ENCODE results near the gene PDXDC1. TPM values are rescaled to one million over a fixed set of nuclear protein-coding genes. Genes with fewer than 3 reads are reported as not detected.
"Not testable (repeated sequence)": the region's sequence is repeated elsewhere in the genome, so short reads cannot be mapped to it uniquely, and the experiment has no call there.

PDXDC1 gene
- polyA plus RNA-seq, 1 experiment, result 68.6 TPM

DNA sequence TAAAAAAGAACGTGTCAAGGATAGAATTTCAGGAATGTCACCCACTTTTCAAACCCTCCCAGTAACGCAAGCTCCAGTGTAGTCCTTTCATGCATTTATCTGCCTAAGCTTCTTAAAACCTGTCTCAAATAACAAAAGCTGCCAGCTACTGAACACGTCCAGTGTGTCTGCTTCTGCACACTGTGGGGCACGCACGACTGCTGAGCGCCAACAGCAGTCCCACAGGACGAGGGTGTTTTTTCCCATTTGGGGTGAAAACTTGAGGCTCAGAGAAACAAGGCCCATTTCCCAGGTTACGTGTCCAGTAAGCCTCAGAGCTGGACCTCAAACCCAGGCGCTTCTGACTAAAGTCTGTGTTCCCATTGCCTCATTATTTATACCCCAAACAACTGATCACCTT is 63.9 kb downstream of the PDXDC1 start:
- Histone ChIP-seq H3K4me3 (ENCODE audit: low read depth, low read length) (no peak overlapping the region), H3K36me3 (ENCODE audit: control insufficient read depth, insufficient read depth, low read length) (peaks cover 37% of the 10 kb centered on the region), H3K27me3 (ENCODE audit: control insufficient read depth, insufficient read depth, low read length) (no peaks in the 10 kb centered on the region)
- POLR2A ChIA-PET, result no interaction called here
- no peak for DNase-seq (ENCODE audit: low read depth)
- CTCF ChIA-PET, result interaction anchor here (2.5 kb wide), 1 partner anchor 15 kb away, joined by 7 read pairs; no protein-coding TSS in a partner anchor
- TF ChIP-seq, protein P1, sequence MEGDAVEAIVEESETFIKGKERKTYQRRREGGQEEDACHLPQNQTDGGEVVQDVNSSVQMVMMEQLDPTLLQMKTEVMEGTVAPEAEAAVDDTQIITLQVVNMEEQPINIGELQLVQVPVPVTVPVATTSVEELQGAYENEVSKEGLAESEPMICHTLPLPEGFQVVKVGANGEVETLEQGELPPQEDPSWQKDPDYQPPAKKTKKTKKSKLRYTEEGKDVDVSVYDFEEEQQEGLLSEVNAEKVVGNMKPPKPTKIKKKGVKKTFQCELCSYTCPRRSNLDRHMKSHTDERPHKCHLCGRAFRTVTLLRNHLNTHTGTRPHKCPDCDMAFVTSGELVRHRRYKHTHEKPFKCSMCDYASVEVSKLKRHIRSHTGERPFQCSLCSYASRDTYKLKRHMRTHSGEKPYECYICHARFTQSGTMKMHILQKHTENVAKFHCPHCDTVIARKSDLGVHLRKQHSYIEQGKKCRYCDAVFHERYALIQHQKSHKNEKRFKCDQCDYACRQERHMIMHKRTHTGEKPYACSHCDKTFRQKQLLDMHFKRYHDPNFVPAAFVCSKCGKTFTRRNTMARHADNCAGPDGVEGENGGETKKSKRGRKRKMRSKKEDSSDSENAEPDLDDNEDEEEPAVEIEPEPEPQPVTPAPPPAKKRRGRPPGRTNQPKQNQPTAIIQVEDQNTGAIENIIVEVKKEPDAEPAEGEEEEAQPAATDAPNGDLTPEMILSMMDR (IDR thresholded peaks at IDR 0.05; ENCODE audit: insufficient read depth, low read depth, low read length), result no peak

DNA sequence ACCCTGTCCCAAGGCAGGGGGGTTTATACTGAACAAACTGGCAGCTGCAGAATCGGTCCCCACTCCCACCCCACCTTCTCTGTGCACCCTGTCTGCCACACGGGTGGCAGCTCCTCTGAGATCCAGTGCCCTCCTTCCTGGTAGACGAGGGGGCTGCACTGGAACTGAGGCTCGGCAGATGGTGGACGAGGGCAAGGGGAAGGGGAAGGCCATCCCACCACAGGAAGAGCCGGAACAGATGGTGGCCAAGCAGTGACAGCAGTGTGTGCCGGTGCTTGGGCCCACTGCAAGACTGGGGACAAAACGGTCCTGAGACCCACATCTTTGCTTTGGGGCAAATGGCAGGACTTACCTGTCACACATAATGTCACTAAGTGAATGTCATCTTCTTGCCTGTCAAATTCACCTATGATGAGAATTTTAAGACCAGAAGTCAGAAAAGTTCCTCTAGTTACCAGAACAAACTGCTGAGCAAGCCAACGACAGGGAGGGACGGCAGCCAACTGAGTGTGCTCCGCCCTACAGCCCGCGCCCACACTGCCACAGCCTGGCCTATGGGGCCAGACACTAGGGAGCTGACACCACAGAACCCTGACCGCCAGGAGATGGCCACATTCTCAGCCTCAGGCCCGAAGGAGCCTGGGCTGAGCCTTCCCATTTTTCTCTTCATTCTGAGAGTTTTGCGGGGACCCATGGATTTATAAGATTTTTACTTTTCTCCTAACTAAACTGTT is 66.6 kb downstream of the PDXDC1 start:
- Histone ChIP-seq H3K4me3 (ENCODE audit: low read depth, low read length) (no peak overlapping the region), H3K27me3 (ENCODE audit: control insufficient read depth, insufficient read depth, low read length) (no peaks in the 10 kb centered on the region), H3K36me3 (ENCODE audit: control insufficient read depth, insufficient read depth, low read length) (peaks cover 17% of the 10 kb centered on the region)
- POLR2A ChIA-PET, result no interaction called here
- DNase-seq (ENCODE audit: low read depth), result no peak
- TF ChIP-seq, protein P1 (IDR thresholded peaks at IDR 0.05; ENCODE audit: insufficient read depth, low read depth, low read length), result peak; percentile 42
- CTCF ChIA-PET, result interaction anchor here (2.5 kb wide), 1 partner anchor 15 kb away, joined by 7 read pairs; no protein-coding TSS in a partner anchor

DNA sequence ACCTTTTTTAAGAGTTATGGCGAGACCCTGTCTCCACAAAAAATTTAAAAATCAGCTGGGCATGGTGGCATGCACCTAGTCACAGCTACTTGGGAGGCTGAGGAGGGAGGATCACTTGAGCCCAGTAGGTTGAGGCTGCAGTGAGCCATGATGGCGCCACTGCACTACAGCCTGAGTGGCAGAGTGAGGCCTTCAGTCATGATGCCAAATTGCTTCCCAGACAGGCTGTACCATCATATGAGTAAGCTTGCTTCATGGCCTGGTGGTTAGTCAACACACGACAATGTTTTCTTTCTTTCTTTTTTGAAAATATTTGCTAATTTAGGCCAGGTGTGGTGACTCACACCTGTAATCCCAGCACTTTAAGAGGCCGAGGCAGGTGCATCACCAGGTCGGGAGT is 68.5 kb downstream of the PDXDC1 start:
- DNase-seq (ENCODE audit: low read depth), result no peak
- Histone ChIP-seq H3K4me3 (ENCODE audit: low read depth, low read length) (no peak overlapping the region), H3K27me3 (ENCODE audit: control insufficient read depth, insufficient read depth, low read length) (no peaks in the 10 kb centered on the region), H3K36me3 (ENCODE audit: control insufficient read depth, insufficient read depth, low read length) (peaks cover 16% of the 10 kb centered on the region)
- ChIA-PET CTCF (no interaction called here), POLR2A (no interaction called here)
- TF ChIP-seq, protein P1 (IDR thresholded peaks at IDR 0.05; ENCODE audit: insufficient read depth, low read depth, low read length), result no peak

DNA sequence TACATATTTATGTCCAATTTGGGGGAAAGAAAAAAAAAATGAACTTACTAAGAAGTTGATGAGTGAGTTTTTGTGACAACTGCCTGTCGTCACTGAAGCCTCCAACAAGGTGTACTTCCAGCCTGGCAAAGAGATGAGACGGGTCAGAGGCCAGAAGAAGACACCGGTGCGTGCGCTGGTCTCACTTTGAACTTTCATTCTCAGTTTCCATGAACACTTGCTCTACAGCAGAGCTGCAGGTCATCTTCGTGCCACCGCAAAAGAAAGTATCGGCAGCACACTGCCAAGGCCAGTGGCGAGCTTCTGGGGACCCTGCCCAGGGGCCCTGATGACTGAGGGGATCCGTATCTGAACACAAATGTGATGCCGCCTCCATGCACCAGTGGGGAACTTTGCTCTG is 69.5 kb downstream of the PDXDC1 start:
- TF ChIP-seq, protein P1 (IDR thresholded peaks at IDR 0.05; ENCODE audit: insufficient read depth, low read depth, low read length), result no peak
- Histone ChIP-seq H3K4me3 (ENCODE audit: low read depth, low read length) (no peak overlapping the region), H3K36me3 (ENCODE audit: control insufficient read depth, insufficient read depth, low read length) (peaks cover 12% of the 10 kb centered on the region), H3K27me3 (ENCODE audit: control insufficient read depth, insufficient read depth, low read length) (no peaks in the 10 kb centered on the region)
- DNase-seq (ENCODE audit: low read depth), result no peak
- CTCF ChIA-PET, result no interaction called here
- POLR2A ChIA-PET, result no interaction called here

DNA sequence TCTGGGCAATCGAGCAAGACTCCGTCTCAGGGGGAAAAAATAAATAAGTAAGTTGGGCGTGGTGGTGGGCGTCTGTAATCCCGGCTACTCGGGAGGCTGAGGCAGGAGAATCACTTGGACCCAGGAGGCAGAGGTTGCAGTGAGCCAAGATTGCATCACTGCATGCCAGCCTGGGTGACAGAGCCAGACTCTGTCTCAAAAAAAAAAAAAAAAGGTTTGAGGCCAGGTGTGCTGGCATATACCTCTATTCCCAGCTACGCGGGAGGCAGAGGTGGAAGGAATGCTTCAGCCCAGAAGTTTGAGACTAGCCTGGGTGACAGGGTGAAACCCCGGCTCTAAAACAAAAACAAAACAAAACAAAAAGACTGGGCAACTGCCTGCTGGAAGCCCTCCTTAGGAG is 70.4 kb downstream of the PDXDC1 start:
- H3K36me3 ChIP-seq (ENCODE audit: control insufficient read depth, insufficient read depth, low read length); H3K27me3 ChIP-seq (ENCODE audit: control insufficient read depth, insufficient read depth, low read length); POLR2A ChIA-PET; DNase-seq (ENCODE audit: low read depth); CTCF ChIA-PET; H3K4me3 ChIP-seq (ENCODE audit: low read depth, low read length): not testable (repeated sequence)

All from BJ (cell line).